Adrenal gland (tissue), 12 donors: ENCODE measurements around the gene ABCC5. TPM values are rescaled to one million over a fixed set of nuclear protein-coding genes. Genes with fewer than 3 reads are reported as not detected.

Experiments used
- DNase-seq, 7 donors: peaks; one replicate each; pipeline ENCODE4 v3.0.0-alpha.2; 2019 to 2020
- H3K27ac ChIP-seq, 5 donors: fragments of 200-600 bp; sonication (generic) in 4 of 5; 1 replicate in 3 of 5; 2 replicates in 2 of 5; pipeline versions ENCODE4 v1.5.1 to v1.8.0; 2016 to 2020; ENCODE audit warnings: mild to moderate bottlenecking in 1 of 5
- H3K27me3 ChIP-seq: fragments of 200-600 bp; 2 replicates; pipeline ENCODE4 v1.8.0; 2021
- H3K36me3 ChIP-seq, 2 donors: fragments of 200-600 bp; replicated peaks in 1 of 2; 1 replicate in 1 of 2; 2 replicates in 1 of 2; pipeline versions ENCODE4 v1.5.1 to v1.8.0; 2018 to 2022
- H3K4me1 ChIP-seq, 2 donors: fragments of 200-600 bp; replicated peaks in 1 of 2; 1 replicate in 1 of 2; 2 replicates in 1 of 2; pipeline versions ENCODE4 v1.5.1 to v1.8.0; 2018 to 2021
- H3K4me3 ChIP-seq, 4 donors: fragments of 200-600 bp; sonication (generic) in 3 of 4; one replicate each; pipeline ENCODE4 v1.5.1; 2016 to 2018
- H3K9me3 ChIP-seq, 3 donors: fragments of 200-600 bp; sonication (generic) in 1 of 3; replicated peaks in 1 of 3; 1 replicate in 2 of 3; 2 replicates in 1 of 3; pipeline versions ENCODE4 v1.5.1 to v1.8.0; 2016 to 2021
- CTCF ChIP-seq, 6 experiments: fragments of 450-650 bp in 4 of 6; fragments of 200-600 bp in 2 of 6; sonication (generic) in 1 of 6; IDR thresholded peaks; 1 replicate in 5 of 6; 2 replicates in 1 of 6; pipeline versions ENCODE4 v1.5.1 to v1.8.0; 2016 to 2021; ENCODE audit warnings: antibody characterized with exemption in 6 of 6, mild to moderate bottlenecking in 2 of 6, moderate library complexity in 1 of 6
- POLR2A ChIP-seq, 2 donors: fragments of 450-650 bp; IDR thresholded peaks; one replicate each; pipeline ENCODE4 v1.6.1; 2017; ENCODE audit warnings: antibody characterized with exemption in 2 of 2, mild to moderate bottlenecking in 2 of 2, moderate library complexity in 1 of 2
- WGBS, 4 donors: extraction: QIAGEN DNeasy Blood & Tissue Kit in 2 of 4; methylation state at CpG; one replicate each; pipeline versions ENCODE4 v1.1.5 to v1.1.7; 2013 to 2017; 5-methylcytosine and 5-hydroxymethylcytosine counted together
- intact Hi-C, 2 donors: fragments of 100-400 bp; cut with DNase I; formaldehyde crosslinking; loops; one replicate each; pipeline versions ENCODE4 v1.14.1 to v1.15.0; 2022 to 2023
- polyA plus RNA-seq, 3 donors: library from polyadenylated mRNA; stranded (reverse); fragments of 200-250 nt in 2 of 3; fragments of 350-450 nt in 1 of 3; fragmentation: Illumina TruSeq in 1 of 3; extraction: RNeasy Lipid Tissue Mini Kit (QIAGEN cat#74804) in 1 of 3; gene quantifications; one replicate each; pipeline ENCODE4 v1.2.3, GENCODE V29; 2013 to 2014
- total RNA-seq, 9 donors: library from RNA; depleted of rRNA in 4 of 9; stranded (reverse); fragments of >200 nt in 4 of 9; fragments of 120-200 nt in 1 of 9; fragmentation: NEBNext Ultra II Directional in 1 of 9; extraction: Animal tissue kit (Norgen Biotek cat#: 25700) in 1 of 9; gene quantifications; one replicate each; pipeline versions ENCODE4 v1.1.0 to v1.2.4, GENCODE V29; 2013 to 2023
- donor health status: healthy with polysubstance abuse.
- donor health status: Bipolar disorder and iron deficiency.
- donor health status: DM: yes; HTN: yes; CAD: no.
- donor health status: DM: no; HTN: no; CAD: no.
- donor health status: DM: no; HTN: no; CAD: no.
- donor health status: DM: yes; HTN: yes; CAD: no.

The ABCC5 gene
- total and polyA plus RNA-seq, 12 donors, result 11.4 to 53.9 (median 25.0) TPM

- no peak for DNase-seq
- H3K36me3 ChIP-seq, result peaks cover 0 to 48% of the 10 kb centered on the region in 2 donors
- H3K4me1 ChIP-seq, result no peaks in the 10 kb centered on the region
- H3K4me3 ChIP-seq, result no peak overlapping the region
- TF ChIP-seq POLR2A (IDR thresholded peaks at IDR 0.05) (no peak), CTCF (IDR thresholded peaks at IDR 0.05) (no peak)
- intact Hi-C loops, result no loop called here
- no peak overlapping the region for H3K27ac ChIP-seq
- 79 to 100% (median 93%) methylated on average over 2 of the region's 2 CpGs for WGBS, 4 donors
- no peaks in the 10 kb centered on the region for H3K9me3 ChIP-seq
- no peaks in the 10 kb centered on the region for H3K27me3 ChIP-seq
Measured at GRCh38 chr3:183931881-183932280, 85.8 kb downstream of the ABCC5 start.

- intact Hi-C loops, result no loop called here
- peaks cover 0 to 48% of the 10 kb centered on the region in 2 donors for H3K36me3 ChIP-seq
- TF ChIP-seq POLR2A (IDR thresholded peaks at IDR 0.05), result no peak
- DNase-seq, result no peak
- no peak overlapping the region for H3K27ac ChIP-seq
- H3K9me3 ChIP-seq, result no peaks in the 10 kb centered on the region
- WGBS, 4 donors, result 89 to 97% (median 94%) methylated on average over 10 of the region's 10 CpGs
- no peaks in the 10 kb centered on the region for H3K4me1 ChIP-seq
- no peaks in the 10 kb centered on the region for H3K27me3 ChIP-seq
- no peak overlapping the region for H3K4me3 ChIP-seq
Measured at GRCh38 chr3:183930086-183930485, 87.6 kb downstream of the ABCC5 start.

GRCh38 chr3:183927059-183927458 lies 90.6 kb downstream of the ABCC5 start:
- no peaks in the 10 kb centered on the region for H3K4me1 ChIP-seq
- TF ChIP-seq POLR2A (IDR thresholded peaks at IDR 0.05) (no peak), CTCF (IDR thresholded peaks at IDR 0.05) (no peak)
- intact Hi-C loops, result no loop called here
- H3K4me3 ChIP-seq, result no peak overlapping the region
- no peak for DNase-seq
- H3K27ac ChIP-seq, result no peak overlapping the region
- WGBS, 4 donors, result 95 to 100% (median 97%) methylated on average over 3 of the region's 3 CpGs
- no peaks in the 10 kb centered on the region for H3K27me3 ChIP-seq
- no peaks in the 10 kb centered on the region for H3K9me3 ChIP-seq
- H3K36me3 ChIP-seq, result peaks cover 0 to 54% of the 10 kb centered on the region in 2 donors

GRCh38 chr3:183924956-183925355 lies 92.7 kb downstream of the ABCC5 start:
- 93 to 98% (median 96%) methylated on average over 7 of the region's 7 CpGs for WGBS, 4 donors
- TF ChIP-seq CTCF (IDR thresholded peaks at IDR 0.05), result no peak
- Histone ChIP-seq H3K36me3 (peaks cover 0 to 61% of the 10 kb centered on the region in 2 donors), H3K4me1 (no peaks in the 10 kb centered on the region), H3K9me3 (no peaks in the 10 kb centered on the region), H3K27me3 (no peaks in the 10 kb centered on the region), H3K4me3 (no peak overlapping the region), H3K27ac (no peak overlapping the region)
- no peak for DNase-seq
- intact Hi-C loops, result no loop called here

- no peak for TF ChIP-seq POLR2A (IDR thresholded peaks at IDR 0.05)
- TF ChIP-seq CTCF (IDR thresholded peaks at IDR 0.05), result no peak
- H3K27ac ChIP-seq, result no peak overlapping the region
- H3K4me1 ChIP-seq, result no peaks in the 10 kb centered on the region
- H3K36me3 ChIP-seq, result peaks cover 0 to 62% of the 10 kb centered on the region in 2 donors
- no peak overlapping the region for H3K4me3 ChIP-seq
- intact Hi-C loops, result no loop called here
- WGBS, 4 donors, result 94 to 100% (median 95%) methylated on average over 3 of the region's 3 CpGs
- no peaks in the 10 kb centered on the region for H3K9me3 ChIP-seq
- H3K27me3 ChIP-seq, result no peaks in the 10 kb centered on the region
- DNase-seq, result no peak
Measured at GRCh38 chr3:183924543-183924942, 93.1 kb downstream of the ABCC5 start.
